ENCODE data around the gene GPR153. TPM values are rescaled to one million over a fixed set of nuclear protein-coding genes. Genes with fewer than 3 reads are reported as not detected.

The GPR153 gene
- total and polyA plus RNA-seq, 2 of the 13 experiments (the other 11 are each of a cell fraction or from before 2014, with no cell fraction given): 0.22 to 0.31 TPM

DNA sequence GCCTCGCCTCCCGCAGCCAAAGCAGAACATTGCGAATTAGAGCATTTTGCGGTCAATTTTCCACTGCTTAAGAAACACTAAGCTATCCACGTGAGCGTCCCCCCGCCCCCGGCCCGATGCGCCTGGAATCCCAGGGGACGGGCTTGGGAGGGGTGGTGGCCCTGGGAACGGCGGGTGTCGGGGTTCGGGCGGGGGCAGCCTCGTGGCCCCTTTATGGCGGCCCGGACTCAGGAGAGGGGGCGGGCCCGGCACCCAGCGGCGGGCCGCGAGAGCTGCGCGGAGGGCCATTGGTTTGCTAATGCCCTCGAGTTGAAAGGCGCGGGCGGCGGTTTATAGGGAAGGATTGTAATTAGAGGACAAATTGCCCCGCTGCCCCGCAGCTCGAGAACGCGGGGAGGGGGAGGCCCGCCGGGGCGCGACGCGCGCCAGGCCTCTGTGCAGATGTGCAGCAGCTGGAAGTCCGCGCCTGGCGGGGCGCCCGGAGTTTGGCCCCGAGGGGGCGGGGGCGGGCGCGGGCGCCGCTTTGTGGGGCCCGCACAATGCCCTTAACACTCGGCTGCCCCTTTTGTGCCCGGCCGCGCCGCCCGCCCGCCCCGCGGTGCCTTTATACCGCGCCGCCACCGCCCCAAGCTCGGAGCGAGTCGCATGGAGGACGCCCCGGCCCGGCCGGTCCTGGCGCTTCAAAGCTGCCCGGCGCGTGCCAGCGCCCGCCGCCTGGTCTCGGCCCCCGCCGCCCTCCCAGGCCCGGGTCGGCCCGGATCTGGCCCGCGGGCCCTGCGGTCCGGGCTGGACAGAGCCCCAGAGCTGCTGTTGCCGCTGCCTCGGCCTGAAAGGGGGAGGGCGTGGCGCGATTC lies 18.8 kb downstream of the GPR153 start (continued):
- TF ChIP-seq ZNF687 (CRISPR knock-in tag; IDR thresholded peaks at IDR 0.05) (peak; percentile 22; the same call in 1 of the 2 replicates), RFX5 (IDR thresholded peaks at IDR 0.05; ENCODE audit: low read depth, low read length) (no peak), ZBTB8A (CRISPR knock-in tag; IDR thresholded peaks at IDR 0.05; ENCODE audit: borderline replicate concordance, low read depth) (no peak), ZNF577 (CRISPR knock-in tag; IDR thresholded peaks at IDR 0.05; ENCODE audit: borderline replicate concordance, low read depth) (no peak), ZBTB37 (CRISPR knock-in tag; IDR thresholded peaks at IDR 0.05) (no peak), ZFAT (CRISPR knock-in tag; conservative IDR thresholded peaks at IDR 0.05) (no peak), SOX13 (IDR thresholded peaks at IDR 0.05) (no peak), SOX13 (CRISPR knock-in tag; conservative IDR thresholded peaks at IDR 0.05 in 1 of 2, IDR thresholded peaks at IDR 0.05 in 1 of 2) (0 out of 4 replicates have a peak, but pooled peaks of 1 of the 2 experiments have one; percentile 32), HDAC1 (CRISPR knock-in tag; IDR thresholded peaks at IDR 0.05) (no peak)

Measured in HepG2 (cell line).